Daoy (cell line): ENCODE results near the gene MMP11. TPM values are rescaled to one million over a fixed set of nuclear protein-coding genes. Genes with fewer than 3 reads are reported as not detected.

Experiments
- DNase-seq: peaks from one replicate; pipeline ENCODE4 v3.0.0-alpha.2; 2015; ENCODE audit warnings: low read depth
- total RNA-seq: library from RNA; depleted of rRNA; stranded (reverse); fragments of >200 nt; shearing (Covaris generic); gene quantifications from 2 replicates; pipeline ENCODE4 v1.2.3, GENCODE V29; 2014; rRNA removed

Gene MMP11
- total RNA-seq, 1 experiment from 2014 or later, result 0.34 TPM

DNA sequence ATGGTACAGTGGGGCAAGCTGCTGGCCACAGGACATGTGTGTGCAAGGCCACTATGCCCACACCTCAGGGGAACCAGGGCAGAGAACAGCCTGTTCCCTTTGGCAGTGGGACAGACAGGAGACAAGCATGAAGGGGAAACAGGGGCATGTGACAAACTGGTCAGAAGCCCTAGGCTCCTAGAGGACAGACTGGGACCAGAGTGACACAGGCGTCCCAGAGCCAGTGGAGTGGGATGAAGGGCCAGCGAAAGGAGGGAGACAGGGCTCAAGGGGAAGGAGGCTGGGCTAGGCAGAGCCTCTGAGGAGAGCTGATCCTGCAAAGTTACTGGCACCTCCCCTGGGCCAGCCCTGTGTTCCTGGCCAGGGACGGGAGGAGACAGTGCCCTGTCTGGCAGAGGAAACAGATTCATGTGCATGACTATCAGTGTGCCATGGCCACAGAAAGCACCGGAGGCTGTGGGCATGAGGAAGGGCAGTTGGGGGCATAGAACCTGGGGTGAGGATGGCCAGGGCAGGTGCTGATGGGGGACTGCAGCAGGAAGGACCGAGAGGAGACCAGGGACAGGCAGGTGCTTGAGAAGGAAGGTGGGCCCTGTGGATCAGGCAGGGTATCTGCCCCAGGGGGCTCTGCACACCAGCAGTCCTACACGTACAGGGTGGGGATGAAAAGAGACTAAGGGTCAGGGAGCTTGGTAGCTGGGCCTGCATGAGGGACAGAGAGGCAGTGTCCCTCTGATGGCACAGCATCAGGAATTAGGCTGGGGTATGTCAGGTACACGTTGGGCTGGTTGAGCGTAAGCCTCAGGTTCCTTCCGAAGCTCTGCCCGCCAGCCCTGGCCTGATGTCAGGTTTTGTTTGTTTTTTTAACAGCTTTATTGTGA is 56.4 kb downstream of the MMP11 start:
- DNase-seq, result no peak

DNA sequence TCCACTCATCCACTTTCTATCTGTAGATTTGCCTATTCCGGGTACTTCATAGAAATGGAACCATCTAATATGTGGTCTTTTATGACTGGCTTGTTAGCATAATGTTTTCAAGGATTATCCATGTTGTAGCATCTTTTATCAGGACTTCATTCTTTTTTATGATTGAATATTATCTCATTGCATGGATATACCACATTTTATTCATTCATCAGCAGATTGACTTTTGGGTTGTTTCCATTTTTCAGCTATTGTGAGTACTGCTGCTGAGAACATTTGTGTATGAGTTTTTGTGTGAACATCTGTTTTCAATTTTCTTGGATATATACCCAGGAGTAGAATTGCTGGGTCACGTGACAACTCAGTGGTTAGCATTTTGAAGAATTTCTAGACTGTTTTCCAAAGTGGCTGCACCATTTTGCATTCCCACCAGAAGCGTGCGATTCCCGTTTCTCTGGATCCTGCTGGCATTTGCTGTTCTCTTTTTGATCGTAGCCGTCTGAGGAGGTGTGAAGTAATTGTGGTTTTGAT is 57.3 kb downstream of the MMP11 start:
- DNase-seq, result no peak

DNA sequence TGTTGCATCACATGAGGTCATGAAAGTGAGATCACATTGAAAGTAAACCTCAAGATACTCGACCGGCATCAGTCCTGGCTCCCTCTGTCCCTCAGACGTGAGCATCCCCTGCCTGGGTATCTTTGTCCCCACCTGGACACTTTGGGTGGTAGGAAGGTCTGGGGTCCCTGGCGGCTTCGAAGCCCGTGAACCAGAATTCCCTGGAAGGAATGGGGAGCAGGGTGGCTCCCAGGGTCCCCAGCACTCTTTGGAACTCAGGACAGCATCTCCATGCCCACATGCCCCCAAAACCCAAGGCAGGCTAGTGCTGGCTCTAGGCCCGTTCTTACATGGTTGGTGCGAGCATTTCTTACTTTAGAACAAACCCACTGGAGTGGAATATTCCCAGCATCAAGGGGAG is 58.6 kb downstream of the MMP11 start:
- DNase-seq, result no peak

DNA sequence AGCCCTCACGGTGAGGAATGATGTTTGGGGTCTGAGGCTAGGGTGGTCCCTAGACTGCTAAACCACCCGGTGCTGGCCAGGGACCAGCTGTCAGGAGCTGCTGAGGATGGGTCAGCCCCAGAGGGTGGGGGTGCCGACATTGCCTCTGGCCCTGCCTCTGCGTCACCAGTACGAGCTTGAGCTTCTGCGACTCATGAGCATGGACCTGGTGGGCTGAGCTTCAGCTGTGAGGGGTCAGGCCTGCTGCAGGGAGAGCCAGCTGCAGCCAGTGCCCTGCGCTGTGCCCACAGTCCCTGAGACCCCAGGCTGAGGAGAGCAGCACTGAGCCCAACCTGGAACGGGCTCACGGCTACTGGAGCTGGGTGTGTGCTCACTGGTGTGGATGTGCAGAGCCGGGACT is 59.1 kb downstream of the MMP11 start:
- DNase-seq, result no peak

DNA sequence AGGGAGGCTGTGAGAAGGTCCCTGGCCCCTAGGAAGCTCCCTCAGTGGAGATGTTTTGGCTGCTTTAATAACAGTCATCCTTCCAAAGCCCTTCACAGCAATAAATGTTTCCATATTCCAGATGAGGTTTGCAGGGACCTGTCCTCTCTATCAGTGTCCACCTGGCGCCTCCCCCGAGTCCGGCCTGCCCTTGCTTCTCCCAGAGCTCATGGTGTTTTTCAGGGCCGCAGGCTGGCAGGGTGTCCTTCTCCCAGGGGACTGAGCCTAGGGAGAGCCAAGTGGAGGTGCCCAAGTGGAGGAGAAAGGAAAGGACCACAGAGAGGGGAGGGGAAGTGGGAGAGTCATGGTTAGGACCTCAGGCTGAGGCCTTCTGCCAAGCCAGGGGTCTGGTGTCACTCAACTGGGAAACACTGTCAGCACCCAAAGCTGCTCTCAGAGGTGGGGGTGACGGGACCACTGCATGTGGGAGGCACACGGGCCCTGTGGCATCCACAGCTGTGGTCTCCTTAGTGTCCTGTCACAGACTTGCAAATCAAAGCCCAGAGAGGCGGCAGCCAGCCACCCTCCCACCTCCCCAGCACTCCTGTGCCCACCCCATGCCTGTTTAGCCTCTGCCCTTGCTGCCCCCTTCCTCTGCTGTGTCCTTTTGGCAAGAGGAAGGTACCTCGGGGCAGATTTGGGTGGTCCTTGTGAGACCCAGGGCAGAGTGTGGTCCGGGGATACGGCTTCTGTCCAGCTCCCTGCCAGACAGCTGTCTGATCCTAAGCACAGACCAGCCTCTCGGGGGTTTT is 59.8 kb downstream of the MMP11 start:
- no peak for DNase-seq

DNA sequence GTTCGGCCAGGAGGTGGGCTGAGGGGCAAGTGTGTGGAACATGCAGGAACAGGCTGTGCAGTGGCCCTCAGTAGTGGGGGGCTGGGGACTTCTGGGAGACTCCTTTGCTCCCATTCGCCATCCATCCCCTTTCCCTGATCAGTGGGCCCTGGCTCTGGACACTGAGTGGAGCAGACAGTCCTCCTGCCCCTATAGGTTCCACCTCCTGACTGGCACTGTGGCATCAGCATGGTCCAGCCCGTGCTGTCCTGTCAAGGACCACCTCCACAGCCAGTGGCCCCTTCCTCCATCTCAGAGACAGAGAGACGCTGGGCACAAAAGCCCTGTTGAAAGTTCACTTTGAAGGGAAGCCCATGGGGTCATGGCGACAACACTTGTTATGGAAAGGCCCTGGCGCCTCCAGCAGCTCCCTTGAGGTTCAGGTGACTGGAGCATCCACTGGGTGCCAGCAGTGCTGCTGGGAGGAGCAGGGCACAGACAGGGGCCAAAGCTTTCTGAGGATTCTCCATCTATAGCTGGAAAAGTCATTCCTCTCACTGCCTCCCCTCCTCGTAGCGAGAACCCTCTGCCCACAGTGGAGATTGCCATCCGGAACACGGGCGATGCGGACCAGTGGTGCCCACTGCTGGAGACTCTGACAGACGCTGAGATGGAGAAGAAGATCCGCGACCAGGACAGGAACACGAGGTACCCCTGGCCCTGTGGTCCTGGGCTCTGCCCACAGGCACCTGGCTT is 60.5 kb downstream of the MMP11 start:
- DNase-seq, result no peak

Other genes with a start within 250 kb of the MMP11 start
- gene IGLL1, start 192.6 kb upstream of the MMP11 start, total RNA-seq, result not detected in 2 replicates
- gene DRICH1, start 140.5 kb upstream of the MMP11 start, total RNA-seq, result not detected in 2 replicates
- not detected in 2 replicates for gene RGL4, start 81.8 kb upstream of the MMP11 start, total RNA-seq
- 2.1 and 3.1 TPM in 2 replicates for gene ZNF70, start 21.7 kb upstream of the MMP11 start, total RNA-seq
- not detected in 2 replicates for gene VPREB3, start 18.4 kb upstream of the MMP11 start, total RNA-seq
- not detected in 2 replicates for gene C22orf15, start 9.9 kb upstream of the MMP11 start, total RNA-seq
- 3.5 and 31.6 TPM in 2 replicates for gene CHCHD10, start 4.9 kb upstream of the MMP11 start, total RNA-seq
- gene SMARCB1, start 14.1 kb downstream of the MMP11 start, total RNA-seq, result 125 and 144 TPM in 2 replicates
- 0.24 and 0.57 TPM in 2 replicates for gene DERL3, start 66.2 kb downstream of the MMP11 start, total RNA-seq
- gene SLC2A11, start 85.0 kb downstream of the MMP11 start, total RNA-seq, result 6.0 and 7.4 TPM in 2 replicates
- gene MIF, start 121.5 kb downstream of the MMP11 start, total RNA-seq, result 224 and 296 TPM in 2 replicates
- gene GSTT2B, start 188.3 kb downstream of the MMP11 start, total RNA-seq, result 0.68 and 0.91 TPM in 2 replicates
- 0.11 and 1.1 TPM in 2 replicates for gene DDTL, start 194.0 kb downstream of the MMP11 start, total RNA-seq
- gene DDT, start 201.6 kb downstream of the MMP11 start, total RNA-seq, result 113 and 133 TPM in 2 replicates
- gene GSTT2, start 207.3 kb downstream of the MMP11 start, total RNA-seq, result not detected in 2 replicates
- not detected in 2 replicates for gene GSTT4, start 232.6 kb downstream of the MMP11 start, total RNA-seq
- gene CABIN1, start 238.5 kb downstream of the MMP11 start, total RNA-seq, result 21.2 and 28.2 TPM in 2 replicates